Right lobe of liver (tissue), 6 donors: ENCODE results near the gene PDE10A. TPM values are rescaled to one million over a fixed set of nuclear protein-coding genes. Genes with fewer than 3 reads are reported as not detected.
A peak's percentile ranks its signal among the peaks of the same experiment; 100 is the strongest.

Experiments used
- ATAC-seq, 4 donors: fragments of 200-7000 bp; cut with Tn5 transposase; one replicate each; pipeline ENCODE4 v1.9.1; 2020; ENCODE audit warnings: mild to moderate bottlenecking in 4 of 4, moderate library complexity in 4 of 4
- DNase-seq, 3 donors: peaks; one replicate each; pipeline ENCODE4 v3.0.0-alpha.2; 2020
- H3K27ac ChIP-seq, 3 donors: fragments of 200-600 bp; one replicate each; pipeline ENCODE4 v1.8.0; 2022
- H3K27me3 ChIP-seq, 2 donors: fragments of 200-600 bp; one replicate each; pipeline ENCODE4 v1.8.0; 2022
- H3K36me3 ChIP-seq, 4 donors: fragments of 200-600 bp; sonication (generic) in 1 of 4; one replicate each; pipeline versions ENCODE4 v1.5.1 to v1.8.0; 2017 to 2022; ENCODE audit warnings: control low read depth in 1 of 4
- H3K4me1 ChIP-seq, 4 donors: fragments of 200-600 bp; sonication (generic) in 1 of 4; one replicate each; pipeline versions ENCODE4 v1.5.1 to v1.8.0; 2017 to 2022; ENCODE audit warnings: control low read depth in 1 of 4
- H3K4me3 ChIP-seq, 3 donors: fragments of 200-600 bp; one replicate each; pipeline ENCODE4 v1.8.0; 2022
- H3K9me3 ChIP-seq, 4 donors: fragments of 200-600 bp; sonication (generic) in 1 of 4; one replicate each; pipeline versions ENCODE4 v1.5.1 to v1.8.0; 2017 to 2022; ENCODE audit warnings: control low read depth in 1 of 4
- CTCF ChIP-seq, 4 donors: fragments of 200-600 bp in 3 of 4; fragments of 450-650 bp in 1 of 4; IDR thresholded peaks; one replicate each; pipeline versions ENCODE4 v1.5.1 to v1.8.0; 2016 to 2022; ENCODE audit warnings: antibody characterized with exemption in 4 of 4, mild to moderate bottlenecking in 2 of 4
- POLR2A ChIP-seq: fragments of 450-650 bp; IDR thresholded peaks from one replicate; pipeline ENCODE4 v1.6.1; 2017; ENCODE audit warnings: antibody characterized with exemption, mild to moderate bottlenecking
- WGBS: methylation state at CpG from one replicate; pipeline ENCODE4 v1.1.6; 2018; ENCODE audit warnings: low coverage, low lambda C conversion rate; ENCODE audit not compliant: insufficient coverage; ENCODE audit errors: missing lambda C conversion rate; 5-methylcytosine and 5-hydroxymethylcytosine counted together
- intact Hi-C, 2 donors: fragments of 100-400 bp; cut with DNase I; formaldehyde crosslinking; loops; one replicate each; pipeline versions ENCODE4 v1.11.2 to v1.14.1; 2022
- total RNA-seq, 6 experiments: library from RNA; depleted of rRNA in 2 of 6; stranded (reverse); fragments of >200 nt in 2 of 6; fragmentation: NEBNext Ultra II Directional in 3 of 6; extraction: Animal tissue kit (Norgen Biotek cat#: 25700) in 3 of 6; gene quantifications; one replicate each; pipeline versions ENCODE4 v1.1.0 to v1.2.4, GENCODE V29; 2016 to 2023
- donor health status: DM: no; HTN: yes; CAD: no.
- donor health status: DM: no; HTN: no; CAD: no.
- donor health status: DM: no; HTN: no; CAD: no.
- donor health status: DM: no; HTN: yes; CAD: no.
- donor health status: DM: no; HTN: yes; CAD: no.

PDE10A gene
- total RNA-seq, 6 experiments from 2014 or later: 0.48 to 1.5 (median 0.65) TPM

GRCh38 chr6:165656581-165657324, 6.3 kb downstream of the PDE10A start:
- intact Hi-C loops: no loop called here
- DNase-seq (no peak), ATAC-seq (no peak)
- Histone ChIP-seq H3K27me3 (no peaks in the 10 kb centered on the region), H3K27ac (no peak overlapping the region), H3K9me3 (no peaks in the 10 kb centered on the region), H3K4me1 (peaks cover 0 to 6% (median 0%) of the 10 kb centered on the region in 4 donors), H3K36me3 (no peaks in the 10 kb centered on the region), H3K4me3 (no peak overlapping the region)
- 62% methylated on average over 8 of the region's 8 CpGs for WGBS
- TF ChIP-seq POLR2A (no peak), CTCF (IDR thresholded peaks at IDR 0.05) (no peak)

GRCh38 chr6:165655191-165655590, 7.8 kb downstream of the PDE10A start:
- no peak overlapping the region for H3K4me3 ChIP-seq
- intact Hi-C loops: no loop called here
- DNase-seq: no peak
- 88% methylated on average over 11 of the region's 11 CpGs for WGBS
- no peak for TF ChIP-seq POLR2A
- no peak for TF ChIP-seq CTCF (IDR thresholded peaks at IDR 0.05)
- no peaks in the 10 kb centered on the region for H3K9me3 ChIP-seq
- H3K27ac ChIP-seq: no peak overlapping the region
- H3K4me1 ChIP-seq: no peaks in the 10 kb centered on the region
- H3K27me3 ChIP-seq: no peaks in the 10 kb centered on the region
- no peaks in the 10 kb centered on the region for H3K36me3 ChIP-seq
- no peak for ATAC-seq

- TF ChIP-seq POLR2A (no peak), CTCF (IDR thresholded peaks at IDR 0.05) (no peak)
- Histone ChIP-seq H3K27me3 (no peaks in the 10 kb centered on the region), H3K4me1 (no peaks in the 10 kb centered on the region), H3K36me3 (no peaks in the 10 kb centered on the region), H3K4me3 (no peak overlapping the region), H3K9me3 (no peaks in the 10 kb centered on the region), H3K27ac (no peak overlapping the region)
- WGBS: 61% methylated on average over 7 of the region's 9 CpGs
- ATAC-seq (no peak), DNase-seq (no peak)
- intact Hi-C loops: no loop called here
Measured at GRCh38 chr6:165654144-165654543, 8.9 kb downstream of the PDE10A start.

GRCh38 chr6:165653607-165654006, 9.4 kb downstream of the PDE10A start:
- Histone ChIP-seq H3K4me3 (no peak overlapping the region), H3K4me1 (no peaks in the 10 kb centered on the region), H3K9me3 (no peaks in the 10 kb centered on the region), H3K36me3 (no peaks in the 10 kb centered on the region), H3K27me3 (no peaks in the 10 kb centered on the region), H3K27ac (no peak overlapping the region)
- TF ChIP-seq CTCF (IDR thresholded peaks at IDR 0.05) (no peak), POLR2A (no peak)
- peak in 1 of 4 donors; percentile 6 for ATAC-seq
- 51% methylated on average over 6 of the region's 11 CpGs for WGBS
- no peak for DNase-seq
- intact Hi-C loops: no loop called here
